HepG2 (cell line): ENCODE results near the gene SLC15A3. TPM values are rescaled to one million over a fixed set of nuclear protein-coding genes. Genes with fewer than 3 reads are reported as not detected.

Experiments
- ARID5B ChIP-seq: IDR thresholded peaks from 2 replicates; pipeline ENCODE4 v1.4.0; 2020; ENCODE audit warnings: mild to moderate bottlenecking, missing genetic modification reagents
- BCL6 ChIP-seq: IDR thresholded peaks from 2 replicates; pipeline ENCODE4 v1.6.1; 2016; ENCODE audit warnings: missing genetic modification reagents, missing compliant biosample characterization
- CBX1 ChIP-seq: IDR thresholded peaks from one replicate; pipeline ENCODE4 v1.6.1; 2016; ENCODE audit warnings: antibody characterized with exemption, low read depth
- CCDC6 ChIP-seq: sonication (generic); formaldehyde crosslinking; IDR thresholded peaks from 2 replicates; pipeline ENCODE4 v1.8.1; 2022; ENCODE audit warnings: mild to moderate bottlenecking, missing genetic modification reagents, moderate library complexity
- FOSL1 ChIP-seq: sonication (generic); formaldehyde crosslinking; IDR thresholded peaks from 2 replicates; pipeline ENCODE4 v1.9.0; 2021; ENCODE audit warnings: missing genetic modification reagents, borderline replicate concordance
- FOXM1 ChIP-seq: sonication (generic); formaldehyde crosslinking; IDR thresholded peaks from 2 replicates; pipeline ENCODE4 v1.5.0; 2020; ENCODE audit warnings: missing genetic modification reagents
- GATAD1 ChIP-seq: IDR thresholded peaks from 2 replicates; pipeline ENCODE4 v1.6.1; 2016; ENCODE audit warnings: missing genetic modification reagents, missing compliant biosample characterization
- HNF4A ChIP-seq: sonication (generic); formaldehyde crosslinking; IDR thresholded peaks from 2 replicates; pipeline ENCODE4 v1.4.0; 2020; ENCODE audit warnings: missing genetic modification reagents
- MTA1 ChIP-seq: sonication (generic); formaldehyde crosslinking; IDR thresholded peaks from 2 replicates; pipeline ENCODE4 v1.4.0; 2020; ENCODE audit warnings: missing genetic modification reagents, mild to moderate bottlenecking, borderline replicate concordance
- NR0B2 ChIP-seq: sonication (generic); formaldehyde crosslinking; IDR thresholded peaks from 2 replicates; pipeline ENCODE4 v1.4.0; 2020; ENCODE audit warnings: mild to moderate bottlenecking, missing genetic modification reagents
- PAF1 ChIP-seq: IDR thresholded peaks from 2 replicates; pipeline ENCODE4 v1.6.1; 2016; ENCODE audit warnings: missing genetic modification reagents, missing compliant biosample characterization
- PCBP2 ChIP-seq: fragments of 200-400 bp; formaldehyde crosslinking; optimal IDR thresholded peaks from 2 replicates; pipeline ENCODE3; 2018; ENCODE audit warnings: low read length, low read depth; ENCODE audit not compliant: poor library complexity, severe bottlenecking
- REL ChIP-seq: sonication (generic); formaldehyde crosslinking; conservative IDR thresholded peaks from 2 replicates; pipeline ENCODE4 v1.8.0; 2022; ENCODE audit warnings: mild to moderate bottlenecking, missing genetic modification reagents, moderate library complexity
- SRF ChIP-seq: IDR thresholded peaks from 2 replicates; pipeline ENCODE4 v1.6.1; 2011; ENCODE audit warnings: mild to moderate bottlenecking, low read depth, low read length, moderate library complexity
- TARDBP ChIP-seq: sonication (generic); formaldehyde crosslinking; IDR thresholded peaks from 2 replicates; pipeline ENCODE4 v1.8.0; 2022; ENCODE audit warnings: mild to moderate bottlenecking, missing genetic modification reagents
- U2AF2 ChIP-seq: fragments of 200-400 bp; formaldehyde crosslinking; IDR thresholded peaks from 2 replicates; pipeline ENCODE4 v1.6.1; 2017; ENCODE audit warnings: low read depth, mild to moderate bottlenecking, low read length
- ZGPAT ChIP-seq: IDR thresholded peaks from 2 replicates; pipeline ENCODE4 v1.6.1; 2016; ENCODE audit warnings: mild to moderate bottlenecking
- ZNF33A ChIP-seq: sonication (generic); formaldehyde crosslinking; IDR thresholded peaks from 2 replicates; pipeline ENCODE4 v1.5.1; 2020; ENCODE audit warnings: missing genetic modification reagents, mild to moderate bottlenecking, moderate library complexity, borderline replicate concordance
- ZNF605 ChIP-seq: sonication (generic); formaldehyde crosslinking; IDR thresholded peaks from 2 replicates; pipeline ENCODE4 v1.8.0; 2022; ENCODE audit warnings: mild to moderate bottlenecking, missing genetic modification reagents
- ZNF629 ChIP-seq: sonication (generic); formaldehyde crosslinking; conservative IDR thresholded peaks from 2 replicates; pipeline ENCODE4 v1.5.0; 2020; ENCODE audit warnings: missing genetic modification reagents
- ZNF639 ChIP-seq: conservative IDR thresholded peaks from 2 replicates; pipeline ENCODE4 v1.6.1; 2018; ENCODE audit warnings: missing genetic modification reagents
- ZNF761 ChIP-seq: sonication (generic); formaldehyde crosslinking; conservative IDR thresholded peaks from 2 replicates; pipeline ENCODE4 v1.4.0; 2020; ENCODE audit warnings: mild to moderate bottlenecking, missing genetic modification reagents
- ZNF775 ChIP-seq: sonication (generic); formaldehyde crosslinking; IDR thresholded peaks from 2 replicates; pipeline ENCODE4 v1.4.0; 2020; ENCODE audit warnings: missing genetic modification reagents, mild to moderate bottlenecking, moderate library complexity, borderline replicate concordance
- ZNF816 ChIP-seq: sonication (generic); formaldehyde crosslinking; IDR thresholded peaks from 2 replicates; pipeline ENCODE4 v1.8.0; 2022; ENCODE audit warnings: missing genetic modification reagents, mild to moderate bottlenecking, borderline replicate concordance
- polyA plus RNA-seq, 8 experiments: library from polyadenylated mRNA; depleted of rRNA in 3 of 8; stranded (reverse) in 7 of 8; unstranded in 1 of 8; fragments of >200 nt; fragmentation: Illumina TruSeq in 4 of 8; extraction: Trizol in 4 of 8; gene quantifications; 2 replicates each; pipeline versions ENCODE4 v1.2.1 to v1.2.3, GENCODE V29; 2011 to 2016; ENCODE audit warnings: low read depth in 4 of 8, missing spikeins in 1 of 8, mixed read lengths in 1 of 8; ENCODE audit not compliant: insufficient read depth in 1 of 8
- total RNA-seq, 5 experiments: library from RNA; depleted of rRNA; stranded (reverse); fragments of >200 nt; fragmentation: Illumina TruSeq; extraction: Trizol; gene quantifications; 2 replicates each; pipeline ENCODE4 v1.2.3, GENCODE V29; 2016; ENCODE audit warnings: low read depth in 1 of 5

SLC15A3 gene
- total and polyA plus RNA-seq, 2 of the 13 experiments (the other 11 are each of a cell fraction or from before 2014, with no cell fraction given), result 0.45 to 0.77 TPM

GRCh38 chr11:60924110-60924905 lies 27.7 kb downstream of the SLC15A3 start, which contains the start of gene TMEM132A (continued):
- TF ChIP-seq ZGPAT (CRISPR knock-in tag) (no peak), ZNF33A (CRISPR knock-in tag) (no peak), PAF1 (no peak), CBX1 (no peak), TARDBP (CRISPR knock-in tag) (peak; percentile 59; the same call in 1 of the 2 replicates), ZNF605 (no peak), FOXM1 (no peak), BCL6 (CRISPR knock-in tag) (no peak), U2AF2 (0 out of 2 replicates have a peak, but pooled peaks have one; percentile 37), ARID5B (CRISPR knock-in tag) (0 out of 2 replicates have a peak, but pooled peaks have one; percentile 34), NR0B2 (CRISPR knock-in tag) (peak; percentile 57; the same call in 1 of the 2 replicates), ZNF629 (CRISPR knock-in tag) (no peak), FOSL1 (CRISPR knock-in tag) (no peak), REL (CRISPR knock-in tag) (no peak), CCDC6 (CRISPR knock-in tag) (peak; percentile 87), ZNF816 (CRISPR knock-in tag) (peak; percentile 44; the same call in 1 of the 2 replicates), ZNF775 (CRISPR knock-in tag) (no peak), HNF4A (CRISPR knock-in tag) (no peak), ZNF639 (CRISPR knock-in tag) (0 out of 2 replicates have a peak, but pooled peaks have one; percentile 40), GATAD1 (CRISPR knock-in tag) (peak; percentile 37; the same call in 1 of the 2 replicates), MTA1 (CRISPR knock-in tag) (no peak), SRF (no peak), PCBP2 (no peak), ZNF761 (CRISPR knock-in tag) (no peak)
